GM12878 (cell line): ENCODE data around the gene TMEM88. TPM values are rescaled to one million over a fixed set of nuclear protein-coding genes. Genes with fewer than 3 reads are reported as not detected.

Source experiments
- BCLAF1 ChIP-seq: fragments of 450-650 bp; IDR thresholded peaks from 2 replicates; pipeline ENCODE4 v1.6.1; 2017; ENCODE audit warnings: antibody characterized with exemption, mild to moderate bottlenecking, moderate library complexity
- CREM ChIP-seq: IDR thresholded peaks from 2 replicates; pipeline ENCODE4 v1.6.1; 2014; ENCODE audit warnings: antibody characterized with exemption, low read depth
- CUX1 ChIP-seq: IDR thresholded peaks from 2 replicates; pipeline ENCODE4 v1.6.1; 2012; ENCODE audit warnings: improper control_type of control experiment, low read depth, low read length; ENCODE audit not compliant: insufficient replicate concordance
- FOXM1 ChIP-seq: IDR thresholded peaks from 2 replicates; pipeline ENCODE4 v1.6.1; 2012; ENCODE audit warnings: low read depth, mild to moderate bottlenecking, inconsistent platforms, low read length, moderate library complexity
- GABPA ChIP-seq: IDR thresholded peaks from 2 replicates; pipeline ENCODE4 v1.6.1; 2014; ENCODE audit warnings: antibody characterized with exemption, low read depth, mild to moderate bottlenecking, inconsistent platforms
- HCFC1 ChIP-seq: fragments of 150-350 bp; IDR thresholded peaks from 2 replicates; pipeline ENCODE4 v1.6.1; 2014; ENCODE audit warnings: low read length
- HDAC6 ChIP-seq: fragments of 200-600 bp; sonication (generic); IDR thresholded peaks from one replicate; pipeline ENCODE4 v1.8.0; 2017; ENCODE audit warnings: antibody characterized with exemption; ENCODE audit not compliant: unreplicated experiment
- HDGF ChIP-seq: fragments of 450-650 bp; IDR thresholded peaks from 2 replicates; pipeline ENCODE4 v1.6.1; 2016; ENCODE audit warnings: antibody characterized with exemption
- JUNB ChIP-seq: IDR thresholded peaks from 2 replicates; pipeline ENCODE4 v1.6.1; 2016; ENCODE audit warnings: antibody characterized with exemption, mild to moderate bottlenecking
- JUND ChIP-seq: IDR thresholded peaks from 2 replicates; pipeline ENCODE4 v1.6.1; 2012; ENCODE audit warnings: low read depth, mild to moderate bottlenecking, low read length, improper control_type of control experiment, moderate library complexity
- MEF2A ChIP-seq: IDR thresholded peaks from 2 replicates; pipeline ENCODE4 v1.6.1; 2011; ENCODE audit warnings: low read depth, mild to moderate bottlenecking, low read length, moderate library complexity; ENCODE audit not compliant: insufficient read depth
- PAX8 ChIP-seq: fragments of 450-650 bp; IDR thresholded peaks from 2 replicates; pipeline ENCODE4 v1.6.1; 2017; ENCODE audit warnings: mild to moderate bottlenecking, moderate library complexity
- RAD21 ChIP-seq: IDR thresholded peaks from 2 replicates; pipeline ENCODE4 v1.6.1; 2011; ENCODE audit warnings: mild to moderate bottlenecking, low read depth, low read length, moderate library complexity; ENCODE audit not compliant: insufficient read depth
- RB1 ChIP-seq: fragments of 450-650 bp; formaldehyde crosslinking; IDR thresholded peaks from 2 replicates; pipeline ENCODE4 v1.6.1; 2017; ENCODE audit warnings: mild to moderate bottlenecking, borderline replicate concordance
- SMAD1 ChIP-seq: fragments of 450-650 bp; IDR thresholded peaks from 2 replicates; pipeline ENCODE4 v1.6.1; 2018; ENCODE audit warnings: mild to moderate bottlenecking, low read depth; ENCODE audit not compliant: partially characterized antibody
- SMC3 ChIP-seq: IDR thresholded peaks from 2 replicates; pipeline ENCODE4 v1.6.1; 2011; ENCODE audit warnings: low read length, improper control_type of control experiment, borderline replicate concordance
- TBL1XR1 ChIP-seq: IDR thresholded peaks from 2 replicates; pipeline ENCODE4 v1.6.1; 2012; ENCODE audit warnings: low read depth, low read length, improper control_type of control experiment
- TCF12 ChIP-seq: IDR thresholded peaks from 2 replicates; pipeline ENCODE4 v1.6.1; 2011; ENCODE audit warnings: low read depth, mild to moderate bottlenecking, low read length
- YY1 ChIP-seq: IDR thresholded peaks from 2 replicates; pipeline ENCODE4 v1.6.1; 2011; ENCODE audit warnings: low read depth, mild to moderate bottlenecking, low read length
- ZNF24 ChIP-seq: fragments of 450-650 bp; IDR thresholded peaks from 2 replicates; pipeline ENCODE4 v1.6.1; 2017; ENCODE audit warnings: antibody characterized with exemption, mild to moderate bottlenecking
- polyA plus RNA-seq, 11 experiments: library from polyadenylated mRNA; depleted of rRNA in 4 of 11; unstranded in 6 of 11; stranded (reverse) in 5 of 11; fragments of >200 nt; fragmentation: Nextera tagmentation in 4 of 11; fragmentation: Illumina TruSeq in 1 of 11; extraction: Ambion mirVana in 4 of 11; extraction: Trizol in 1 of 11; gene quantifications; 1 replicate in 1 of 11; 2 replicates in 10 of 11; pipeline versions ENCODE4 v1.2.1 to v1.2.3, GENCODE V29; 2011 to 2016; ENCODE audit warnings: inconsistent platforms in 2 of 11, missing spikeins in 2 of 11, low read depth in 1 of 11
- total RNA-seq, 4 experiments: library from RNA; depleted of rRNA in 3 of 4; stranded (reverse); fragments of >200 nt in 3 of 4; fragmentation: Illumina TruSeq in 1 of 4; extraction: Trizol in 1 of 4; gene quantifications; 2 replicates each; pipeline versions ENCODE4 v1.2.1 to v1.2.3, GENCODE V29; 2013 to 2021
- TF ChIP-seq, protein P1 (sequence below): IDR thresholded peaks from 2 replicates; pipeline ENCODE4 v1.6.1; 2011; ENCODE audit warnings: low read depth, mild to moderate bottlenecking, low read length, moderate library complexity, borderline replicate concordance; ENCODE audit errors: extremely low read depth
- TF ChIP-seq, protein P2 (sequence below): IDR thresholded peaks from 2 replicates; pipeline ENCODE4 v1.6.1; 2011; ENCODE audit warnings: mild to moderate bottlenecking, low read depth, low read length, moderate library complexity; ENCODE audit not compliant: insufficient replicate concordance

Gene TMEM88
- total and polyA plus RNA-seq, 10 of the 15 experiments (the other 5 are each of a cell fraction or from before 2014, with no cell fraction given) = 0.21 to 2.2 (median 0.62) TPM; not detected in 5

DNA sequence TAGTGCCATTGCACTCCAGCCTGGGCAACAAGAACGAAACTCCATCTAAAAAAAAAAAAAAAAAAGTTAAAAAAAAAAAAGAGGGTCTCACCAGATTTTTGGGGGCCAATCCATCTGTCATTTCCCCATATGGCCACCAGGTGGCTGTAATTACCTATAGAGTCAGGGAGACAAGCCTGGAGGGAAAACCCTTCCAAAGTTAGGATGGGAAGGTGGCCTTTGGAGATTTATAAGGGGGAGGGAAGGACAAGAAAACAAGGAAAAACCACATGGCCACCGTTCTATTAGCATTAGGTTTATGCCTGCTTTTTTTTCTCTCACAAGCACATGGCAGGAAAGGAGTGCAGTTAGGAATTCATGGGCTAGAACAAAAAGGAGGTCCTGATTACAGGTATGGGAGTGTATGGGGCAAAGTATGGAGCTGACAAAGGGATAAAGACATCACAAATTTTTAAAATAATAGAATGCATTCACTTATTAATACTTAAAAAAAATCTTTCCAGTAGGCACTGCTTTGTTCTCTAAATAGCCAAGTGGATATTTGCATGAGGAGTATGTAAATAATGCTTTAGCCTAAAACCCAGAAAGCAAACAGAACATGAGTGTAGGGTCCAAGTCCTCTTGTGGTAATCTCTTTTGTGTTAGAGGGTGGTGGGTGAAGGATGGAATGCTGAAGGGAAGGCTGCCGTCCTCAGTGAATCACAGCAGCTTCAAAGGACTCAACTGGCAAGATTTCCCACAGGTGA, 8.0 kb downstream of the TMEM88 start (continued):
- TF ChIP-seq PAX8 (no peak), SMC3 (peak; percentile 75; the same call in 1 of the 2 replicates), GABPA (no peak), HDGF (0 out of 2 replicates have a peak, but pooled peaks have one; percentile 4), FOXM1 (0 out of 2 replicates have a peak, but pooled peaks have one; percentile 21), SMAD1 (no peak), TBL1XR1 (no peak), CREM (no peak), YY1 (0 out of 2 replicates have a peak, but pooled peaks have one; percentile 32), ZNF24 (no peak), CUX1 (no peak), JUNB (no peak), JUND (no peak), TCF12 (no peak), HCFC1 (no peak), RAD21 (peak; percentile 93), BCLAF1 (no peak), MEF2A (no peak), RB1 (no peak), HDAC6 (no peak)
- TF ChIP-seq, protein P1, sequence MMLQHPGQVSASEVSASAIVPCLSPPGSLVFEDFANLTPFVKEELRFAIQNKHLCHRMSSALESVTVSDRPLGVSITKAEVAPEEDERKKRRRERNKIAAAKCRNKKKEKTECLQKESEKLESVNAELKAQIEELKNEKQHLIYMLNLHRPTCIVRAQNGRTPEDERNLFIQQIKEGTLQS = no peak
- TF ChIP-seq, protein P2, sequence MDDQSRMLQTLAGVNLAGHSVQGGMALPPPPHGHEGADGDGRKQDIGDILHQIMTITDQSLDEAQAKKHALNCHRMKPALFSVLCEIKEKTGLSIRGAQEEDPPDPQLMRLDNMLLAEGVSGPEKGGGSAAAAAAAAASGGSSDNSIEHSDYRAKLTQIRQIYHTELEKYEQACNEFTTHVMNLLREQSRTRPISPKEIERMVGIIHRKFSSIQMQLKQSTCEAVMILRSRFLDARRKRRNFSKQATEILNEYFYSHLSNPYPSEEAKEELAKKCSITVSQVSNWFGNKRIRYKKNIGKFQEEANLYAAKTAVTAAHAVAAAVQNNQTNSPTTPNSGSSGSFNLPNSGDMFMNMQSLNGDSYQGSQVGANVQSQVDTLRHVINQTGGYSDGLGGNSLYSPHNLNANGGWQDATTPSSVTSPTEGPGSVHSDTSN = no peak
